Measurements from ENCODE around the gene DIPK1A. TPM values are rescaled to one million over a fixed set of nuclear protein-coding genes. Genes with fewer than 3 reads are reported as not detected.

Gene DIPK1A
- total RNA-seq, 1 donor from 2014 or later: 8.4 TPM

- DNase-seq (ENCODE audit: low read depth) (no peak), FAIRE-seq (no peak)
- Histone ChIP-seq H3K36me3 (ENCODE audit: insufficient read depth, low read length) (no peaks in the 10 kb centered on the region), H3K9me3 (ENCODE audit: insufficient read depth, low read depth, low read length) (no peaks in the 10 kb centered on the region), H2AFZ (ENCODE audit: low read depth, low read length) (no peak overlapping the region), H3K4me2 (ENCODE audit: low read length) (no peak overlapping the region), H3K9ac (ENCODE audit: low read length) (no peak overlapping the region), H4K20me1 (ENCODE audit: insufficient read depth, low read length) (no peaks in the 10 kb centered on the region), H3K79me2 (ENCODE audit: insufficient read depth, low read length) (no peaks in the 10 kb centered on the region), H3K4me1 (ENCODE audit: insufficient read depth, low read length) (no peaks in the 10 kb centered on the region), H3K4me3 (ENCODE audit: insufficient read depth, low read depth, low read length) (no peak overlapping the region), H3K27ac (ENCODE audit: low read depth, low read length) (no peak overlapping the region), H3K27me3 (ENCODE audit: insufficient read depth, low read length) (no peaks in the 10 kb centered on the region)
- Mint-ChIP-seq H3K27ac (ENCODE audit: unreplicated experiment) (no peak overlapping the region), H3K36me3 (ENCODE audit: low read depth, unreplicated experiment) (peaks cover 3% of the 10 kb centered on the region), H3K4me3 (ENCODE audit: unreplicated experiment) (no peak overlapping the region), H3K4me1 (ENCODE audit: low read depth, unreplicated experiment) (no peaks in the 10 kb centered on the region), H3K9me3 (ENCODE audit: unreplicated experiment) (no peaks in the 10 kb centered on the region), H3K27me3 (ENCODE audit: low read depth, unreplicated experiment) (no peaks in the 10 kb centered on the region)
- TF ChIP-seq EZH2 (IDR thresholded peaks at IDR 0.05; ENCODE audit: insufficient read depth, low read length) (no peak), CTCF (IDR thresholded peaks at IDR 0.05; ENCODE audit: insufficient read depth, low read depth, low read length) (no peak)
Measured at GRCh38 chr1:92870591-92870990, 90.7 kb downstream of the DIPK1A start.

- no peaks in the 10 kb centered on the region for H3K36me3 ChIP-seq (ENCODE audit: insufficient read depth, low read length)
- H3K4me1 Mint-ChIP-seq (ENCODE audit: low read depth, unreplicated experiment): peaks cover 5% of the 10 kb centered on the region
- no peak overlapping the region for H3K4me3 Mint-ChIP-seq (ENCODE audit: unreplicated experiment)
Measured at GRCh38 chr1:92864131-92864530, 97.1 kb downstream of the DIPK1A start.

More at GRCh38 chr1:92864131-92864530, 97.1 kb downstream of the DIPK1A start:
- H3K9me3 Mint-ChIP-seq (ENCODE audit: unreplicated experiment): no peaks in the 10 kb centered on the region
- Histone ChIP-seq H3K4me3 (ENCODE audit: insufficient read depth, low read depth, low read length) (no peak overlapping the region), H3K4me1 (ENCODE audit: insufficient read depth, low read length) (no peaks in the 10 kb centered on the region), H3K27me3 (ENCODE audit: insufficient read depth, low read length) (no peaks in the 10 kb centered on the region), H3K27ac (ENCODE audit: low read depth, low read length) (no peak overlapping the region), H3K9me3 (ENCODE audit: insufficient read depth, low read depth, low read length) (no peaks in the 10 kb centered on the region), H2AFZ (ENCODE audit: low read depth, low read length) (no peak overlapping the region), H3K4me2 (ENCODE audit: low read length) (no peak overlapping the region), H4K20me1 (ENCODE audit: insufficient read depth, low read length) (no peaks in the 10 kb centered on the region), H3K9ac (ENCODE audit: low read length) (no peak overlapping the region), H3K79me2 (ENCODE audit: insufficient read depth, low read length) (no peaks in the 10 kb centered on the region)
- peak; percentile 37 for FAIRE-seq
- H3K27me3 Mint-ChIP-seq (ENCODE audit: low read depth, unreplicated experiment): no peaks in the 10 kb centered on the region
- no peak for DNase-seq (ENCODE audit: low read depth)
- no peak overlapping the region for H3K27ac Mint-ChIP-seq (ENCODE audit: unreplicated experiment)
- TF ChIP-seq CTCF (IDR thresholded peaks at IDR 0.05; ENCODE audit: insufficient read depth, low read depth, low read length): no peak
- no peak for TF ChIP-seq EZH2 (IDR thresholded peaks at IDR 0.05; ENCODE audit: insufficient read depth, low read length)
- no peaks in the 10 kb centered on the region for H3K36me3 Mint-ChIP-seq (ENCODE audit: low read depth, unreplicated experiment)
